ENCODE results near the gene PPP1CB.

DNA sequence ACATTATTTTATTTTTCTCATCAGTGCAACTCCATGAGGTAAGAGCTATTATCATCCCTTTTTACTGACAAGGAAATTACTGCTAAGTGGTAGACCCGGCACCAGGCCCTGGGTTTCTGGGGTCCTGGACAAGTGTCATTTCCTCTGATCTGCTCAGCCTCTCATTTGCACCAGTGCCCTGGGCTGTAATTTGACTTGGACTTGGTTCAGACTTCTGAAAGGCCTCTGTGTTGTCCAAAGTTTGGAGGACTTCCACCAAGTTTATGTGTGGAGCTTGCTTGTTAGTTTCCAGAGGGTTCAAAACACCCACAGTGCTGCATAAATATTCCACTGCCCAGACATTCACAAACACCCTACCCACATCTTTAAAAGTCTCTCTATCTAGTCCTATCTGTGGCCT is 44.0 kb upstream of the PPP1CB start:
- TF ChIP-seq CTCF (IDR thresholded peaks at IDR 0.05): no peak
- no peak for TF ChIP-seq POLR2A (IDR thresholded peaks at IDR 0.05)
- no peak for TF ChIP-seq EP300 (IDR thresholded peaks at IDR 0.05)

Measured in ovary (tissue), 3 donors.